Measurements from ENCODE around the gene KIF26A.

Gene KIF26A

GRCh38 chr14:104101651-104102281 is 36.6 kb upstream of the KIF26A start:
- FAIRE-seq: no peak

- FAIRE-seq: no peak
Observed at GRCh38 chr14:104102282-104102914, 36.0 kb upstream of the KIF26A start.

GRCh38 chr14:104103061-104103445 is 35.3 kb upstream of the KIF26A start:
- FAIRE-seq: no peak

GRCh38 chr14:104103446-104104075 is 34.8 kb upstream of the KIF26A start:
- FAIRE-seq: no peak

GRCh38 chr14:104104076-104104901 is 34.1 kb upstream of the KIF26A start:
- no peak for FAIRE-seq

- no peak for FAIRE-seq
Observed at GRCh38 chr14:104105071-104105821, 33.1 kb upstream of the KIF26A start.

GRCh38 chr14:104105822-104106470 is 32.4 kb upstream of the KIF26A start:
- no peak for FAIRE-seq

- no peak for FAIRE-seq
Observed at GRCh38 chr14:104106471-104106991, 31.9 kb upstream of the KIF26A start.

GRCh38 chr14:104107101-104107581 is 31.2 kb upstream of the KIF26A start:
- no peak for FAIRE-seq

- FAIRE-seq: no peak
Observed at GRCh38 chr14:104107611-104108569, 30.5 kb upstream of the KIF26A start.

GRCh38 chr14:104108570-104109541 is 29.5 kb upstream of the KIF26A start:
- no peak for FAIRE-seq

GRCh38 chr14:104109731-104110361 is 28.5 kb upstream of the KIF26A start:
- FAIRE-seq: no peak

GRCh38 chr14:104110491-104111209 is 27.7 kb upstream of the KIF26A start:
- FAIRE-seq: no peak

GRCh38 chr14:104111301-104112112 is 26.9 kb upstream of the KIF26A start:
- no peak for FAIRE-seq

GRCh38 chr14:104112113-104112505 is 26.3 kb upstream of the KIF26A start:
- no peak for FAIRE-seq

- FAIRE-seq: no peak
Observed at GRCh38 chr14:104112609-104113571, 25.5 kb upstream of the KIF26A start.
